ENCODE results near the gene GABRB1.

GABRB1 gene

DNA sequence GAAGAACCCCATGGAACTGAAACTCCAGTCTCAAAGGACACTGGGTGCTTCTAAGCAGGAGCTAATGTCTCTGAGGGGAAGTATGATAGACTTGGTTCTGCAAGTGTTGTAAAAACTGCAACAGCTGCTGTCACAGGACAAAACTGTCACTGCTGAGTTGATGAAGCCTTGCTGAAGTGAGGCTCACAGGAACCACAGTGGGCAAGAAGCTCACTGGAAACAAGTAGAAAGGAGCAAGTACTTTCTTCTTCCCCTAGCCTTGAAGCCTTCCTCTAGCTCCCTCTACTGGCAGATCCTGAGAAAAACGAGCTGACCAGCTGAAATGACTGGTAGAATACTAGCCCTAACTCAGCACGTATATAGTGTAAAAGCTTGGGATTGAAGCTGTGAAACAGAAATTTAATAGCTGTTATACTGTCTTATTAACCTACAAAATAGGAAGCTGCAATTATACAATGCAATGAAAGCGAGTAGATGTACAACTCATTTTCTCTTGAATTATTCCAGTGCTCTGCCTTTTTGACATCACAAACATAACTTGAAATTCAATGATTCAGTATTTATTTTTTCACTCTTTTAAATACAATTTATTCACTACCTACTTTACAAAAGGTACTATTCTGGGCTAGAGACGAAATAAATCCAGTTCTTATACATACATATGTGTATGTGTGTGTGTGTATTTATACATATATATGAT, 91.4 kb downstream of the GABRB1 start:
- DNase-seq, result peak; percentile 3 to 57

DNA sequence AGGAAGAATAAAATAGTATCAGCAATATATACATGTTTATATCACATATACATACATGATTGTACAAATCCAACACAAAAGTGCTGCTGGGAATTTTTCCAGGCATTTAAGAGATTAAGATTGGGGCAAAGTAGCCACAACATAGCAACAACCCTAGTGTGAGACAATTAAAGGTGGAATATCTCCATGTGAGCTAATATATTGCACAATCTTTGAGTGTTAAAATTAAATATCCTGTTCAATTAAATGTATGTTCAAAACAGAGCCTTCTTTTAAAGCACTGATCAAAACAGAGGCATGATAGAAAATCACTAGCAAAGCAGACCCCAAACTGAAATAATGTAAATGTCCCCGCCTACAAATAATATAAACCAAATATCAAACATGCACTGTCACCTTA, 97.6 kb downstream of the GABRB1 start:
- DNase-seq, result no peak

DNA sequence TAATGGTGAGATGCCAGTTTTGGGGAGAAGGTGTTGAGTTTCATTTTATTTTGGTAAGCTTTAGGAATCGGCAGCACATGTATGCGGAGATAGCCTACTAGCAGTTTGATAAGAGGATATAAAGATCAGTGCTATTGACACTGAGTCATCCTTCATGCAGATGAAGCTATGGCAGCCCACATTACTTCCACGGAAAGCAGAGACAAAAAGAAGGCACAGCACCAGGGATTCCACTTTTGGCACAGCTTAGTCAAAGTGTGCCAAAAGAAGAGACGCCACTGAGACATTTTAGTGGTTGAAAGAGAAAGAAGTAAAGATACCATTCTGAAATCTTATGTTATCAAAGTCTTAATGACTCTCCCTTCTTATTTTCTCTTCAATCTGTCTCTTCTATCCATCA, 103.8 kb downstream of the GABRB1 start:
- no peak for DNase-seq

DNA sequence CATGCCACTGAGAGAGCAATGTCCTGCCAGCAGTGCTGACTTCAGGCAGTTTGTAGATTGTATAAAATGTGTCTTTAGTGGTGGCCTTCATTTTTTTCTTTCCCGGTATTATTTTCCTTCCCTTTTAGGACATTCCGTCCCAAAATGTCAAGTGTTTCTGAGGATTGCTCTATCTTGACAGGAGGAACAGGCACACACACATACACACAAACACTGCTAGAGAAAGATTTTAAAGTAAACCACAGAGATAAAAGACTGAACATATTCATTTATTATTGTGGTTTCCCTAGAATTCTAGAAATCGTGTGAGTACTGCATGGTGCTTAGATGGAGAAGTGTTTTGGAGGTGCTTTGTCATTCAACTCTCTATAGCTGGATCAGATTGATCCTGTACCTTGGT, 111.9 kb downstream of the GABRB1 start:
- no peak for DNase-seq

GRCh38 chr4:47145630-47146029, 114.3 kb downstream of the GABRB1 start:
- no peak for DNase-seq

GRCh38 chr4:47154816-47155370, 123.5 kb downstream of the GABRB1 start:
- no peak for DNase-seq

DNA sequence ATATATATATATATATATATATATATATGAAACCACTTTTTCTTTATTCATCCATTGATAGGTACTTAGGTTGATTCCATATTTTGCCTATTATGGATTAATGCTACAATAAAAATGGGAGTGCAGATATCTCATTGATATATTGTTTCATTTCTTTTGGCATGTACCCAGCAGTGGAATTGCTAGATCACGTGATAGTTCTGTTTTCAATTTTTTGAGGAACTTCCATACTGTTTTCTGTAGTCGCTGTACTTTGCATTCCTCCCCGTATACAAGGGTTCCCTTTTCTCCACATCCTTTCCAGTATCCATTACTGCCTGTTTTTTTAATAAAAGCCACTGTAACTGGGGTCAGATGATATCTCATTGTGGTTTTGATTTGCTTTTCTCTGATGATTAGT, 124.6 kb downstream of the GABRB1 start:
- no peak for DNase-seq

- DNase-seq, result no peak
Observed at GRCh38 chr4:47160095-47160494, 128.7 kb downstream of the GABRB1 start.

- no peak for DNase-seq
Observed at GRCh38 chr4:47167081-47168035, 136.0 kb downstream of the GABRB1 start.

DNA sequence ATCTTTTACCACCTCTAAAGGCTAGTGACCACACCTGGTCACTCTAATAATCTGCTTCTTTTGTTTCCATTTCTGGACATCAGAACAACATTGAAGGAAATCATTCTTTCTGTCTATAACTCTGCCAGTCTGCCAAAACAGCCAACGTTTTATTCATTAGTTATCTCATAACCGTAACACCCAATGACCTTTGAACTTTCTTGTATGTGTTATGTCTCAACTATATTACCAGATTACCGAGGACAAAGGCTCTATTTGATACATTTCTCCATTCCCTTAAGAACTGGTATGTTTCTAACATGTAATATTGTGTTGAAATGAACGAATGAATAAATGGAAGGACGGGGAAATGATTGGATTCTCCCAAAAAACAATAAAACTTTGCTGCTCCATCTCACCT, 152.7 kb downstream of the GABRB1 start:
- DNase-seq, result no peak

GRCh38 chr4:47185761-47186160, 154.4 kb downstream of the GABRB1 start:
- no peak for DNase-seq

DNA sequence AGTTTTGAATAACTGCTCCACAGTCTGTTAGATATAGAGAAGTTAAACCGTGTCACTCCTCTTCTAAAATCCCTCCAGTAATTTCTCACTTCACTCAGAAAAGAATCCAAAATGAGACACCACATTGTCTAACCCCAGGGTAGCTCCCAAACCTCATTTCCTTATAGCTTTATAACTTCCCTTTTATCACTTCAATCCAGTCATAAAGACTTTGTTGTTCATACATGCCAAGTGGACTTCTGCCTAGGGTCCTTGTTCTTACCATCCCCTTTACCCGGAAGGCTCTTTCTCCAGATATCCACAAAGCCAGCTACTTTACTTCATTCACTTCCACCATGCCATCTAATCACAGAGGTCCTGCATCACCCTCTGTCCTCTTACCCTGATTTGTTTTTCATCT, 156.2 kb downstream of the GABRB1 start:
- no peak for DNase-seq

DNA sequence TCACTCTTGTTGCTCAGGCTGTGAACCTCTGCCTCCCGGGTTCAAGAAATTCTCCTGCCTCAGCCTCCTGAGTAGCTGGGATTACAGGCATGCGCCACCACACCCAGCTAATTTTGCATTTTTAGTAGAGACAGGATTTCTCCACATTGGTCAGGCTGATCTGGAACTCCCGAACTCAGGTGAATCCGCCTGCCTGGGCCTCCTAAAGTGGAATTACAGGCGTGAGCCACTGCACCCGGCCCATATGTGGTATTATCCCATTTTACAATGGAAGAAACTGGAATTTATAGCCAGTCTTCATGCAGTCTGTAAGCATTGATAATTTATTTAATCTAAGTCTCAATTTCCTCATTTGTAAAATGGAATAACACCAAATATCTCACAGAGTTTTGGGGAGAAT, 161.8 kb downstream of the GABRB1 start:
- no peak for DNase-seq

- DNase-seq, result no peak
Observed at GRCh38 chr4:47194036-47194737, 162.8 kb downstream of the GABRB1 start.

- DNase-seq, result no peak
Observed at GRCh38 chr4:47195706-47196105, 164.3 kb downstream of the GABRB1 start.

GRCh38 chr4:47198791-47199190, 167.4 kb downstream of the GABRB1 start:
- DNase-seq, result no peak

GRCh38 chr4:47203593-47203992, 172.2 kb downstream of the GABRB1 start:
- DNase-seq, result no peak

GRCh38 chr4:47207555-47207954, 176.2 kb downstream of the GABRB1 start:
- no peak for DNase-seq

- no peak for DNase-seq
Observed at GRCh38 chr4:47209833-47210232, 178.5 kb downstream of the GABRB1 start.

DNA sequence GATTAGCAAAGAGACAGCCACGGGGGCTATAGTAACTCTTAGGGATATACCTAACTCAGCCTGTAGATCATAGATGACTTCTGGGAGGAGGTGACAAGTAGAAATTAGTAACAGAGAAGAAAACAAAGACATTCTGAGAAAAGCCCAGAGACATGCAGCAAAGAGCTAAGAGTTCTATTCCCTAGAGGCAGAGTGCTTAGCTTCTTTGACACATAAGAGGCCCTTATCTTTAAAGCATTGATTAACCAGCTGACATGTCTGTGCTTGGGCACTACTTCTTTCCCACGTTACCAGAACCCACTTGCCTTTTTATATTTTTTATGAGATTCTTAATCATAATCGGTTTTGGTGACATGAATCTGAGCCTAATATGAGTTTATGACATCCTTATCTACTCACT, 179.5 kb downstream of the GABRB1 start:
- DNase-seq, result no peak

DNA sequence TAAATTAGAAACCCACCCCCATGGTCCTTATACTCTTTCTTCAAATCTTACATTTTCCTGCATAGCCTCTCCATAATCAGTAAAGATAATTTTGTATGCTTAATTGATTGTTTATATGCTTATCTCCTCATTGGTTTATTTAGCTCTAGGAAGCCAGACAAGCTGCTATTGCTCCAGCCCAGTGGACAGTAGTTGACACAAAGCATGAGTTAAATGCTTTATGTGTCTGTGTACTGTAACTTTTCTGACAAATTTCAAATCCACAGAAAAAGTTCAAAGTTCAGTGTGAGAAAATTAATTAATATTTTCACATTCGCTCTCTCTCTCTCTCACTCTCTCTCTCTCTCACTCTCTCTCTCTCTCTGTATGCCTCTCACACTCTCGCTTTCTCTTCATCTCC, 181.7 kb downstream of the GABRB1 start:
- DNase-seq, result no peak

DNA sequence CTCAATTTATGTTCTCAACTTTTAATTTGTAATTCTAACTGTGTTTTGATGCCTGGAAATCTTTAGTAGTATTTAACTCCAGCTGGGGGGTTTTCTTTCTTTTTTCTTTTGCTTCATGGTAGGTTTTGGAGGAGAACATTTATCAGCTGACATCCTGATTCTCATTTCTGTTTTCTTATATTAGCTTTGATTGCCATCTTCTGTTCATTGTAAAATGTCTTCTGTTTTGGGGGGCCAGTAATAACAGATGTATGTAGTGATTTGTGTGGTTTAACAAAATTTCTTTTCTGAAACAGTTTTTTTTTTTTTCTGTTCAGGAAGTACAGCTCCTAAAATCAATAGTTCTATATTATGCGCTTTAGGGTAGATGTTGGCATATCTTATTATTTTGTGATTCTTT, 182.2 kb downstream of the GABRB1 start:
- no peak for DNase-seq

GRCh38 chr4:47213971-47214370, 182.6 kb downstream of the GABRB1 start:
- no peak for DNase-seq

Data from bone marrow (tissue), 2 donors.